AG04450 (cell line): ENCODE measurements around the gene SMIM35. TPM values are rescaled to one million over a fixed set of nuclear protein-coding genes. Genes with fewer than 3 reads are reported as not detected.

Source experiments
- CTCF ChIA-PET: fragments of 300-600, 350-600 bp; formaldehyde crosslinking; extraction: SDS; loops from one replicate; lab custom pipeline; 2022; ENCODE audit warnings: antibody characterized with exemption, inconsistent platforms; lab: Charles Lee
- POLR2A ChIA-PET: fragments of 350-600 bp; formaldehyde crosslinking; extraction: SDS; loops from one replicate; lab custom pipeline; 2021; ENCODE audit warnings: antibody characterized with exemption, inconsistent platforms; lab: Yijun Ruan, JAX
- DNase-seq: peaks from one replicate; pipeline ENCODE4 v3.0.0-alpha.2; 2011; ENCODE audit warnings: low read depth, low spot score
- H3K27ac ChIP-seq: one replicate; pipeline ENCODE4 v1.5.1; 2012; ENCODE audit warnings: low read depth, low read length, control low read depth
- H3K27me3 ChIP-seq: one replicate; pipeline ENCODE4 v1.6.0; 2012; ENCODE audit warnings: low read length; ENCODE audit not compliant: control insufficient read depth, insufficient read depth
- H3K4me3 ChIP-seq: 2 replicates; pipeline ENCODE4 v1.5.1; 2011; ENCODE audit warnings: mild to moderate bottlenecking, low read depth, low read length, control low read depth
- H3K9me3 ChIP-seq: 2 replicates; pipeline ENCODE4 v1.5.1; 2012; ENCODE audit warnings: low read length; ENCODE audit not compliant: control insufficient read depth, insufficient read depth
- CTCF ChIP-seq: IDR thresholded peaks from 2 replicates; pipeline ENCODE4 v1.5.1; 2011; ENCODE audit warnings: low read depth, low read length, control low read depth, inconsistent platforms
- polyA plus RNA-seq: library from polyadenylated mRNA; depleted of rRNA; stranded (reverse); fragments of >200 nt; gene quantifications from 2 replicates; pipeline ENCODE4 v1.2.3, GENCODE V29; 2011

The SMIM35 gene
- polyA plus RNA-seq, 1 experiment = not detected

GRCh38 chr11:118050208-118050891 lies 36.4 kb downstream of the SMIM35 start:
- Histone ChIP-seq H3K9me3 (no peaks in the 10 kb centered on the region), H3K27me3 (peaks cover 5% of the 10 kb centered on the region), H3K27ac (no peak overlapping the region), H3K4me3 (no peak overlapping the region)
- DNase-seq = no peak
- TF ChIP-seq CTCF = no peak
- POLR2A ChIA-PET = no interaction called here
- CTCF ChIA-PET = interaction anchor here (1.3 to 6.3 kb wide), 2 partner anchors 232 to 243 kb away, joined by 4 to 86 read pairs; no protein-coding TSS in a partner anchor

- no peak overlapping the region for H3K27ac ChIP-seq
- ChIA-PET POLR2A (no interaction called here), CTCF (interaction anchor here (6.3 kb wide), 1 partner anchor 242 kb away, joined by 86 read pairs; no protein-coding TSS in a partner anchor)
- H3K4me3 ChIP-seq = no peak overlapping the region
- DNase-seq = no peak
- peaks cover 5% of the 10 kb centered on the region for H3K27me3 ChIP-seq
- TF ChIP-seq CTCF = no peak
- no peaks in the 10 kb centered on the region for H3K9me3 ChIP-seq
Observed at GRCh38 chr11:118049771-118050170, 37.0 kb downstream of the SMIM35 start.

GRCh38 chr11:118048472-118049370 lies 38.0 kb downstream of the SMIM35 start:
- POLR2A ChIA-PET = no interaction called here
- H3K27me3 ChIP-seq = peaks cover 5% of the 10 kb centered on the region
- no peak overlapping the region for H3K4me3 ChIP-seq
- no peak overlapping the region for H3K27ac ChIP-seq
- CTCF ChIA-PET = interaction anchor here (1.1 to 1.9 kb wide), 2 partner anchors 102 to 241 kb away, joined by 4 to 8 read pairs; no protein-coding TSS in a partner anchor
- no peaks in the 10 kb centered on the region for H3K9me3 ChIP-seq
- no peak for TF ChIP-seq CTCF
- DNase-seq = no peak

GRCh38 chr11:118047749-118048148 lies 39.0 kb downstream of the SMIM35 start:
- ChIA-PET POLR2A (no interaction called here), CTCF (interaction anchor here (1.2 to 1.9 kb wide), 2 partner anchors 101 to 240 kb away, joined by 3 to 8 read pairs; no protein-coding TSS in a partner anchor)
- Histone ChIP-seq H3K27me3 (peaks cover 5% of the 10 kb centered on the region), H3K4me3 (no peak overlapping the region), H3K9me3 (no peaks in the 10 kb centered on the region), H3K27ac (no peak overlapping the region)
- DNase-seq = no peak
- TF ChIP-seq CTCF = no peak
